Activated naive CD8-positive, alpha-beta T cell treated with anti-CD3 and anti-CD28 coated beads, Interleukin-2, amount 10 ng/mL, durations not matched to agents 7 days and 5 days (primary cell): ENCODE results near the gene SSH3. TPM values are rescaled to one million over a fixed set of nuclear protein-coding genes. Genes with fewer than 3 reads are reported as not detected.

Experiments
- ATAC-seq: fragments of 150-1000 bp; cut with Tn5 transposase; one replicate; pipeline ENCODE4 v1.10.0; 2021; ENCODE audit warnings: low read depth, moderate library complexity
- POLR2A ChIA-PET: fragments of 350-600 bp; sonication (Branson Sonifier 250); formaldehyde crosslinking; loops from one replicate; lab custom pipeline; 2021; ENCODE audit warnings: antibody characterized with exemption; lab: Charles Lee
- DNase-seq: peaks from one replicate; pipeline ENCODE4 v3.0.0; 2021
- H3K27ac Mint-ChIP-seq: one replicate; pipeline ENCODE4 v1.8.0; 2022; ENCODE audit warnings: mild to moderate bottlenecking, mixed read lengths
- H3K27me3 Mint-ChIP-seq: one replicate; pipeline ENCODE4 v1.8.0; 2022; ENCODE audit warnings: mild to moderate bottlenecking, moderate library complexity, mixed read lengths
- H3K36me3 Mint-ChIP-seq: one replicate; pipeline ENCODE4 v1.8.0; 2021; ENCODE audit warnings: mild to moderate bottlenecking, mixed read lengths
- H3K4me1 Mint-ChIP-seq: one replicate; pipeline ENCODE4 v1.8.0; 2021; ENCODE audit warnings: mixed read lengths
- H3K4me3 Mint-ChIP-seq: one replicate; pipeline ENCODE4 v1.8.0; 2022; ENCODE audit warnings: mild to moderate bottlenecking, moderate library complexity, mixed read lengths
- H3K9me3 Mint-ChIP-seq: one replicate; pipeline ENCODE4 v1.8.0; 2021; ENCODE audit warnings: mixed read lengths
- total RNA-seq, 2 experiments: library from RNA; stranded (reverse); gene quantifications; one replicate each; pipeline ENCODE4 v1.2.3, GENCODE V29; 2021

Gene SSH3
- total RNA-seq, 2 experiments from 2014 or later = 24.6 to 27.0 TPM

DNA sequence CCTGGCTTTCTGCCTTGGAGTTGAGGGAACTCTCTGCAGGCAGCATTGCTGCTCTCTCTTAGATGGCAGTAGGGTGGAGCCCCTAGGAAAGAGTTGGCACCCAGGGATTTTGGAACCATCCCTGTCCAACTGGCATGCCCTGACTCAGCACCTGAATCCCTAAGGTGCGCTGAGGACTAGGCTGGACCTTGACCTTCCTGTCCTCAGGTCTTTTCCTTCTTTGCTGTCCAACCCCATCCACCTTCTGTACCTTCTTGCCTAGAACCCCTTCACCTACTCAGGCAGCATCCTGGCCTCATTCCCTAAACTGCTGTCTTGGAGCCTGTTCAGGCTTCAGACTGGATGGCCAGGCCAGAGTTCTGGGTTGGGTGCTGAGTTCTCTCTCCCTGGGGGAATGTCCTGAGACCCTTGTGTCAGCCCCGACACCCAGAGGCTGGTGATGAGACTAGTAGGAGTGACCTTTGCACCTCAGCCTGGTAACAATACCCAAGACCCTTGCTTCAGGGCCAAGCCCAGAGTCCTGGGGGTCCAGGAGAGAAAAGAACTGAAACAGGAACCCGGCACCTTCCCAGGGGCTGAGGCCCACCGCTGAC lies 52.6 kb downstream of the SSH3 start:
- Mint-ChIP-seq H3K4me3 (no peak overlapping the region), H3K27me3 (peaks cover 4% of the 10 kb centered on the region), H3K36me3 (peaks cover 4% of the 10 kb centered on the region), H3K9me3 (no peaks in the 10 kb centered on the region), H3K27ac (peak overlapping the region; percentile 45), H3K4me1 (peaks cover 24% of the 10 kb centered on the region)
- no peak for DNase-seq
- POLR2A ChIA-PET = interaction anchor here (1.2 to 3.9 kb wide), 4 partner anchors 18 to 46 kb away, joined by 4 to 28 read pairs (median 4); partner anchors contain the start of genes CLCF1 and PPP1CA
- no peak for ATAC-seq

DNA sequence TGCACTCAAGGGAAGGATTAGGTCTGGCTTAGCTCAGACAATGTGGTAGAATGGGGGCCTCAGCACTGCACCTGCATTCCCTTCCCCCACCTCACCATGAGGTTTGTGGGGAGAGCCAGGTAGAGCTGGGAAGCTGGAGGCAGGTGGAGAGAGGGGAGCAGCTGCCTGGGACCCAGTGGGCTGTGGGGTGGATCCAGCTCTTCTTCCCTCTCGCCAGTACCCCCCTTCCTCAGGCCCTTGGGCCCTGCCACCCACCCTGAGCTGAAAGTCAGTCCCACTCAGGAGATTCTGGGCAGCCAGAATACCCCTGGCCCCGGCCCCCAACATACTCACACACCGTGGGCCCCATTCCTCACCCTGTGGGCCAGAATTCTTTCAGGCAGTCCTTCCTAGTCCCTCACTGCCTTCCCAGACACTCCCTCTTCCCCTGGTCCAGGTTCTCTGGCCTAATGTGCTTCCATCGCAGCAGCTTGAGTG lies 53.1 kb downstream of the SSH3 start:
- Mint-ChIP-seq H3K4me1 (peaks cover 19% of the 10 kb centered on the region), H3K4me3 (peak overlapping the region; percentile 68), H3K36me3 (peaks cover 4% of the 10 kb centered on the region), H3K27me3 (peaks cover 8% of the 10 kb centered on the region), H3K27ac (peak overlapping the region; percentile 90), H3K9me3 (no peaks in the 10 kb centered on the region)
- ATAC-seq (no peak), DNase-seq (no peak)
- POLR2A ChIA-PET = interaction anchor here (0.8 to 3.9 kb wide), 5 partner anchors 17 to 45 kb away, joined by 4 to 28 read pairs (median 4); partner anchors contain the start of genes CLCF1, PPP1CA and RAD9A

DNA sequence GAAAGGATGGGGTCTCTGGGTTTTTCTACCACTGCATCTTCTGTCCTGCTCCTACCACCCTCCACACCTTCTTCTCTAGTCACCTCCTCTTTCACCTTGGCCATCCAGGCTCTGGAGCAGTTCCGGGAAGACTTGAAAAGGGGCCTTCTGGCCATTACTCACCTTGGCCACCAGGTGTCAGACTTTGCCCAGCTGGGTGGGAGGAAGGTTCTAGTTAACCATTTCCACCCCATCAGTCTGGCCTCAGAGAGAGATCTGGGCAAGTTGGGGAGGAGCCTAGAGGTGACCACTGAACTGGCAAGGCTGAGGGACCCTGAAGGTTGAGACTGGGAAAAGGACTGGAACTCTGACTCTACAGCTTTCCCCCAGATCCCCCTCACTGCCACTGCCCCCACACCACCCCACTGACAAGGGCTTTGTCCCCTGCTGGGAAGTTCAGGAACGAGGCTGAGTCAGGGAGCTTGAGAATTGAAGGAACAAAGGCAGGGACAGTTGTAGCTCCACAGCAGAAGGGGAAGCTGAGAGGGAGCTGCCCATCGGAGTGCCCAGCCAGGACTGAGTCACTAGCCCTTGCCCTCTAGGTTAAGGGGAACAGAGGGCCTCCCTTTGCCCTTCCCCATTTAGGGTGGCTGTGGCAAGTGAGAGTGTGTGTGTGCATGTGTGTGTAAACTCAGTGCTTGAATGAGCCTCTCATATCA lies 53.7 kb downstream of the SSH3 start:
- Mint-ChIP-seq H3K27me3 (peaks cover 9% of the 10 kb centered on the region), H3K36me3 (peaks cover 2% of the 10 kb centered on the region), H3K4me3 (peak overlapping the region; percentile 68), H3K4me1 (peaks cover 15% of the 10 kb centered on the region), H3K27ac (peak overlapping the region; percentile 90), H3K9me3 (no peaks in the 10 kb centered on the region)
- POLR2A ChIA-PET = interaction anchor here (0.8 to 3.9 kb wide), 5 partner anchors 17 to 45 kb away, joined by 4 to 28 read pairs (median 4); partner anchors contain the start of genes CLCF1, PPP1CA and RAD9A
- DNase-seq = peak; percentile 70
- no peak for ATAC-seq

DNA sequence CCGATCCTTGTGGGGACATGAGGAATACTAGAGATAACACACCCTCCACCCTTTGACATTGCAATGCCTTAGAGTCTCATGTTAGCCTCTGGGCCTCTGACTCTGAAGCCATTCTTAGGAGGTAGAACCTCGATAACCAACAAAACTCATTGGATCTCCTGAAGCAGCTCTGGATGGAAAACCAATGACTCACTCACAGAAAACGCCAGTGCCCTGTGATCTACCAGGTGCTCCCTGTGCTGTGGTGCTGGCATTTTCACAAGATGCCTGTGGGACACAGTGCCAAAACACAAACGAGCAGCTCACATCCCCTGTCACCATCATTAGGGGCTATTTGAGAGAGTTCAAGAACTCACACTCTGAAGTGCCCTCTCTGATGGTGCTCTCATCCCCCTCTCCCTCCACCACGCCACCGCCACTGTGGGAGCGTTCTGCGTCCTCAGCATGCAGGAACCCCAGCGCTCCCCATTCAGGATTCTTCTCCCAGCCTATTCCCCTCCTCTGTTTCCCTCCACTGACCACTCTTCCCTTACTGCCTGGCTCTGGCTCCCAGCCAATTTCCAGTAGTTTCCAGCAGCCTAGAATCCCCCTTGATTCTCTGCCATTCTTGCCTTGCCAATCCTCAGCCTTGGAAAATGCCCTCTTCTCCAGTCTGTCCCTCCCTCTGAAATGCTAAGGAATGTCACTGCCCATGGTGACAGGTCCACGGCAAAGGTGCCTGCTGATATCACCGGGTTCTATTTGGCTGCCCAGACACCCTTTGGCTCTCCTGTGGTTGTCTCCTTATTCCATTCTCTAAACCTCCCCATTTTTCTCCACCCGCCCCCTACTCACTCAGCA lies 54.7 kb downstream of the SSH3 start:
- peaks cover under 1% of the 10 kb centered on the region for H3K36me3 Mint-ChIP-seq
- peaks cover 15% of the 10 kb centered on the region for H3K4me1 Mint-ChIP-seq
- H3K27me3 Mint-ChIP-seq = peaks cover 16% of the 10 kb centered on the region
- H3K9me3 Mint-ChIP-seq = no peaks in the 10 kb centered on the region
- POLR2A ChIA-PET = interaction anchor here (3.9 kb wide), 1 partner anchor 24 kb away, joined by 28 read pairs; no protein-coding TSS in a partner anchor
- DNase-seq (no peak), ATAC-seq (no peak)
- no peak overlapping the region for H3K4me3 Mint-ChIP-seq
- H3K27ac Mint-ChIP-seq = no peak overlapping the region

Other genes starting within 250 kb of the SSH3 start
- gene RHOD, start 246.7 kb upstream of the SSH3 start, total RNA-seq = under 1 TPM; 0.39 to 0.54 TPM
- gene KDM2A, start 184.3 kb upstream of the SSH3 start, total RNA-seq = 100 to 1,000 TPM; 128 to 134 TPM
- 100 to 1,000 TPM; 325 to 341 TPM for gene GRK2, start 37.1 kb upstream of the SSH3 start, total RNA-seq
- 100 to 1,000 TPM; 185 to 207 TPM for gene ANKRD13D, start 14.2 kb upstream of the SSH3 start, total RNA-seq
- gene POLD4, start 50.0 kb downstream of the SSH3 start, total RNA-seq = 10 to 100 TPM; 73.2 to 78.2 TPM
- 1 to 10 TPM; 4.3 to 4.7 TPM for gene CLCF1, start 70.1 kb downstream of the SSH3 start, total RNA-seq
- gene RAD9A, start 88.5 kb downstream of the SSH3 start, total RNA-seq = 10 to 100 TPM; 65.3 to 67.1 TPM
- 100 to 1,000 TPM; 290 to 311 TPM for gene PPP1CA, start 98.3 kb downstream of the SSH3 start, total RNA-seq
- gene TBC1D10C, start 100.6 kb downstream of the SSH3 start, total RNA-seq = 100 to 1,000 TPM; 359 to 367 TPM
- 1 to 10 TPM; 5.5 to 5.6 TPM for gene CARNS1, start 112.1 kb downstream of the SSH3 start, total RNA-seq
- 10 to 100 TPM; 69.0 to 71.4 TPM for gene RPS6KB2, start 125.0 kb downstream of the SSH3 start, total RNA-seq
- 100 to 1,000 TPM; 351 to 371 TPM for gene PTPRCAP, start 134.2 kb downstream of the SSH3 start, total RNA-seq
- 100 to 1,000 TPM; 168 to 195 TPM for gene CORO1B, start 139.9 kb downstream of the SSH3 start, total RNA-seq
- gene GPR152, start 149.2 kb downstream of the SSH3 start, total RNA-seq = not detected
- gene CABP4, start 151.8 kb downstream of the SSH3 start, total RNA-seq = 1 to 10 TPM; 2.8 to 3.0 TPM
- gene TMEM134, start 165.7 kb downstream of the SSH3 start, total RNA-seq = 10 to 100 TPM; 63.2 to 69.1 TPM
- 100 to 1,000 TPM; 161 to 166 TPM for gene AIP, start 179.5 kb downstream of the SSH3 start, total RNA-seq
- gene PITPNM1, start 201.8 kb downstream of the SSH3 start, total RNA-seq = 100 to 1,000 TPM; 125 to 132 TPM
- 100 to 1,000 TPM in 1 of 2 experiments, 10 to 100 TPM in 1; 94.6 to 101 TPM for gene CDK2AP2, start 204.6 kb downstream of the SSH3 start, total RNA-seq
- gene CABP2, start 219.9 kb downstream of the SSH3 start, total RNA-seq = not detected